ENCODE measurements around the gene MYO1D. TPM values are rescaled to one million over a fixed set of nuclear protein-coding genes. Genes with fewer than 3 reads are reported as not detected.

The MYO1D gene
- total and polyA plus RNA-seq, 2 of the 13 experiments (the other 11 are each of a cell fraction or from before 2014, with no cell fraction given), result 13.2 to 17.3 TPM

GRCh38 chr17:32488604-32489180, 388.2 kb downstream of the MYO1D start (continued):
- no peak for TF ChIP-seq PRDM15 (CRISPR knock-in tag; IDR thresholded peaks at IDR 0.05)

- ATAC-seq (no peak), DNase-seq (ENCODE audit: low spot score) (no peak), FAIRE-seq (no peak)
- intact Hi-C loops (cut with micrococcal nuclease; ENCODE audit: unreplicated experiment) (no loop called here), in situ Hi-C loops (cut with HindIII; ENCODE audit: extremely low pct_ligation_motif_present, low pct_unique_long_range_greater_than_20kb) (loop anchor here (10.0 kb wide), 1 partner anchor 267 kb away; no protein-coding TSS in a partner anchor)
- ChIA-PET POLR2A (no interaction called here), CTCF (ENCODE audit: low intra/inter-chr PET ratio, low total read pairs) (no interaction called here)
- Histone ChIP-seq H3K79me2 (ENCODE audit: insufficient read depth, low read length) (no peaks in the 10 kb centered on the region), H3K4me2 (ENCODE audit: low read depth, low read length) (peak overlapping the region; percentile 97), H3K27ac (ENCODE audit: extremely low read length, insufficient read depth, low read length) (no peak overlapping the region), H2AFZ (ENCODE audit: low read length) (no peak overlapping the region), H3K4me1 (ENCODE audit: insufficient read depth, low read length) (peaks cover 43% of the 10 kb centered on the region), H3K36me3 (replicated peaks in 1 of 2; ENCODE audit: control insufficient read depth in 1 of 2, insufficient read depth in 2 of 2, low read length in 2 of 2) (peaks cover 2 to 4% of the 10 kb centered on the region in 2 experiments; a peak in 2 of 5 replicates), H3K27me3 (ENCODE audit: control insufficient read depth in 1 of 2, insufficient read depth in 2 of 2, low read length in 2 of 2) (no peaks in the 10 kb centered on the region), H3K9ac (ENCODE audit: insufficient read depth, low read depth, low read length) (0 out of 2 replicates have a peak overlapping the region, but pooled peaks have one; percentile 66), H3K9me3 (ENCODE audit: low read length) (no peaks in the 10 kb centered on the region), H3K4me3 (replicated peaks in 1 of 3; ENCODE audit: insufficient read depth in 1 of 3, low read depth in 2 of 3, low read length in 3 of 3) (peak overlapping the region in 2 of 3 experiments; percentile 69 to 81; a peak in 2 of 6 replicates), H4K20me1 (ENCODE audit: insufficient read depth, low read length) (no peaks in the 10 kb centered on the region)
- BruUV-seq (replicated peaks), result no TSS peak
- WGBS (ENCODE audit: low lambda C conversion rate), result 92% methylated on average over 16 of the region's 16 CpGs
- TF ChIP-seq ZBTB46 (CRISPR knock-in tag; IDR thresholded peaks at IDR 0.05; ENCODE audit: borderline replicate concordance) (no peak), HOXA5 (CRISPR knock-in tag; IDR thresholded peaks at IDR 0.05) (no peak), TBX2 (CRISPR knock-in tag; IDR thresholded peaks at IDR 0.05; ENCODE audit: borderline replicate concordance) (no peak), ZNF773 (CRISPR knock-in tag; IDR thresholded peaks at IDR 0.05; ENCODE audit: borderline replicate concordance) (no peak), FOXP1 (IDR thresholded peaks at IDR 0.05) (no peak), FOXP1 (CRISPR knock-in tag; IDR thresholded peaks at IDR 0.05) (no peak), RCOR2 (CRISPR knock-in tag; IDR thresholded peaks at IDR 0.05) (no peak), ZNF367 (CRISPR knock-in tag; IDR thresholded peaks at IDR 0.05; ENCODE audit: borderline replicate concordance) (no peak), PLRG1 (conservative IDR thresholded peaks at IDR 0.05) (no peak), ZSCAN9 (CRISPR knock-in tag; IDR thresholded peaks at IDR 0.05; ENCODE audit: borderline replicate concordance) (no peak), BCL6 (CRISPR knock-in tag; IDR thresholded peaks at IDR 0.05) (no peak)
- TF ChIP-seq, protein P1, sequence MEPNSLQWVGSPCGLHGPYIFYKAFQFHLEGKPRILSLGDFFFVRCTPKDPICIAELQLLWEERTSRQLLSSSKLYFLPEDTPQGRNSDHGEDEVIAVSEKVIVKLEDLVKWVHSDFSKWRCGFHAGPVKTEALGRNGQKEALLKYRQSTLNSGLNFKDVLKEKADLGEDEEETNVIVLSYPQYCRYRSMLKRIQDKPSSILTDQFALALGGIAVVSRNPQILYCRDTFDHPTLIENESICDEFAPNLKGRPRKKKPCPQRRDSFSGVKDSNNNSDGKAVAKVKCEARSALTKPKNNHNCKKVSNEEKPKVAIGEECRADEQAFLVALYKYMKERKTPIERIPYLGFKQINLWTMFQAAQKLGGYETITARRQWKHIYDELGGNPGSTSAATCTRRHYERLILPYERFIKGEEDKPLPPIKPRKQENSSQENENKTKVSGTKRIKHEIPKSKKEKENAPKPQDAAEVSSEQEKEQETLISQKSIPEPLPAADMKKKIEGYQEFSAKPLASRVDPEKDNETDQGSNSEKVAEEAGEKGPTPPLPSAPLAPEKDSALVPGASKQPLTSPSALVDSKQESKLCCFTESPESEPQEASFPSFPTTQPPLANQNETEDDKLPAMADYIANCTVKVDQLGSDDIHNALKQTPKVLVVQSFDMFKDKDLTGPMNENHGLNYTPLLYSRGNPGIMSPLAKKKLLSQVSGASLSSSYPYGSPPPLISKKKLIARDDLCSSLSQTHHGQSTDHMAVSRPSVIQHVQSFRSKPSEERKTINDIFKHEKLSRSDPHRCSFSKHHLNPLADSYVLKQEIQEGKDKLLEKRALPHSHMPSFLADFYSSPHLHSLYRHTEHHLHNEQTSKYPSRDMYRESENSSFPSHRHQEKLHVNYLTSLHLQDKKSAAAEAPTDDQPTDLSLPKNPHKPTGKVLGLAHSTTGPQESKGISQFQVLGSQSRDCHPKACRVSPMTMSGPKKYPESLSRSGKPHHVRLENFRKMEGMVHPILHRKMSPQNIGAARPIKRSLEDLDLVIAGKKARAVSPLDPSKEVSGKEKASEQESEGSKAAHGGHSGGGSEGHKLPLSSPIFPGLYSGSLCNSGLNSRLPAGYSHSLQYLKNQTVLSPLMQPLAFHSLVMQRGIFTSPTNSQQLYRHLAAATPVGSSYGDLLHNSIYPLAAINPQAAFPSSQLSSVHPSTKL (CRISPR knock-in tag; IDR thresholded peaks at IDR 0.05), result no peak
Observed at GRCh38 chr17:32488177-32488542, 388.8 kb downstream of the MYO1D start.

Data from HepG2 (cell line).